HEK293 (cell line): ENCODE results near the gene RAB3GAP2.

Source experiments
- GLI4 ChIP-seq: fragments of 450-650 bp; formaldehyde crosslinking; IDR thresholded peaks from 2 replicates; pipeline ENCODE4 v1.5.1; 2016; ENCODE audit warnings: missing biosample characterization, missing genetic modification characterization
- GLIS1 ChIP-seq: fragments of 450-650 bp; formaldehyde crosslinking; IDR thresholded peaks from 2 replicates; pipeline ENCODE4 v1.5.1; 2016; ENCODE audit warnings: missing biosample characterization, missing genetic modification characterization
- HIC1 ChIP-seq: fragments of 450-650 bp; formaldehyde crosslinking; IDR thresholded peaks from 2 replicates; pipeline ENCODE4 v1.5.1; 2016; ENCODE audit warnings: missing biosample characterization, missing genetic modification characterization
- KLF7 ChIP-seq: fragments of 450-650 bp; formaldehyde crosslinking; IDR thresholded peaks from 2 replicates; pipeline ENCODE4 v1.5.1; 2016; ENCODE audit warnings: missing biosample characterization, missing genetic modification characterization, borderline replicate concordance
- OVOL3 ChIP-seq: fragments of 450-650 bp; formaldehyde crosslinking; IDR thresholded peaks from 2 replicates; pipeline ENCODE4 v1.5.1; 2016; ENCODE audit warnings: missing biosample characterization, missing genetic modification characterization
- PATZ1 ChIP-seq: fragments of 450-650 bp; formaldehyde crosslinking; IDR thresholded peaks from 2 replicates; pipeline ENCODE4 v1.5.1; 2016; ENCODE audit warnings: missing biosample characterization, missing genetic modification characterization
- SALL2 ChIP-seq: fragments of 450-650 bp; formaldehyde crosslinking; IDR thresholded peaks from 2 replicates; pipeline ENCODE4 v1.5.0; 2017; ENCODE audit warnings: missing biosample characterization, mild to moderate bottlenecking, missing genetic modification characterization, borderline replicate concordance
- SETDB1 ChIP-seq: IDR thresholded peaks from one replicate; pipeline ENCODE4 v1.6.1; 2017; ENCODE audit warnings: mild to moderate bottlenecking, low read length, moderate library complexity, mixed read lengths; ENCODE audit not compliant: insufficient read length
- SP2 ChIP-seq: fragments of 450-650 bp; formaldehyde crosslinking; IDR thresholded peaks from 2 replicates; pipeline ENCODE4 v1.5.1; 2016; ENCODE audit warnings: missing biosample characterization, missing genetic modification characterization
- SP3 ChIP-seq: fragments of 450-650 bp; formaldehyde crosslinking; IDR thresholded peaks from 2 replicates; pipeline ENCODE4 v1.5.1; 2016; ENCODE audit warnings: missing biosample characterization, missing genetic modification characterization
- TRIM28 ChIP-seq: IDR thresholded peaks from 2 replicates; pipeline ENCODE4 v1.6.1; 2011; ENCODE audit warnings: low read length, control low read depth, borderline replicate concordance
- ZBTB1 ChIP-seq: fragments of 450-650 bp; formaldehyde crosslinking; IDR thresholded peaks from 2 replicates; pipeline ENCODE4 v1.5.1; 2016; ENCODE audit warnings: missing biosample characterization, missing genetic modification characterization
- ZBTB10 ChIP-seq: fragments of 450-650 bp; formaldehyde crosslinking; IDR thresholded peaks from 2 replicates; pipeline ENCODE4 v1.5.1; 2016; ENCODE audit warnings: missing biosample characterization, missing genetic modification characterization
- ZBTB26 ChIP-seq: fragments of 450-650 bp; formaldehyde crosslinking; optimal IDR thresholded peaks from 2 replicates; pipeline ENCODE3; 2016; ENCODE audit warnings: missing biosample characterization, mild to moderate bottlenecking, missing genetic modification characterization
- ZBTB48 ChIP-seq: fragments of 450-650 bp; formaldehyde crosslinking; IDR thresholded peaks from 2 replicates; pipeline ENCODE4 v1.5.1; 2016; ENCODE audit warnings: missing biosample characterization, missing genetic modification characterization
- ZBTB8A ChIP-seq: fragments of 450-650 bp; formaldehyde crosslinking; IDR thresholded peaks from 2 replicates; pipeline ENCODE4 v1.5.1; 2016; ENCODE audit warnings: missing biosample characterization, missing genetic modification characterization
- ZNF138 ChIP-seq: fragments of 450-650 bp; formaldehyde crosslinking; IDR thresholded peaks from 2 replicates; pipeline ENCODE4 v1.5.1; 2016; ENCODE audit warnings: missing biosample characterization, missing genetic modification characterization, borderline replicate concordance
- ZNF24 ChIP-seq: fragments of 450-650 bp; formaldehyde crosslinking; IDR thresholded peaks from 2 replicates; pipeline ENCODE4 v1.5.1; 2016; ENCODE audit warnings: missing biosample characterization, missing genetic modification characterization
- ZNF274 ChIP-seq, 2 experiments: fragments of 200-500 bp in 1 of 2; fragments of 450-650 bp in 1 of 2; sonication (Bioruptor generic) in 1 of 2; formaldehyde crosslinking in 1 of 2; IDR thresholded peaks; 2 replicates each; pipeline versions ENCODE4 v1.5.1 to v1.6.1; 2014 to 2016; ENCODE audit warnings: borderline replicate concordance in 1 of 2, inconsistent platforms in 1 of 2, low read length in 1 of 2, missing biosample characterization in 1 of 2, missing genetic modification characterization in 1 of 2
- ZNF335 ChIP-seq: fragments of 450-650 bp; formaldehyde crosslinking; conservative IDR thresholded peaks from 2 replicates; pipeline ENCODE4 v1.5.1; 2016; ENCODE audit warnings: missing biosample characterization, missing genetic modification characterization
- ZNF48 ChIP-seq: fragments of 450-650 bp; formaldehyde crosslinking; IDR thresholded peaks from 2 replicates; pipeline ENCODE4 v1.5.1; 2016; ENCODE audit warnings: missing biosample characterization, missing genetic modification characterization
- ZNF580 ChIP-seq: fragments of 450-650 bp; formaldehyde crosslinking; IDR thresholded peaks from 2 replicates; pipeline ENCODE4 v1.5.1; 2016; ENCODE audit warnings: missing biosample characterization, missing genetic modification characterization
- ZNF624 ChIP-seq: fragments of 450-650 bp; formaldehyde crosslinking; IDR thresholded peaks from 2 replicates; pipeline ENCODE4 v1.5.1; 2017; ENCODE audit warnings: missing biosample characterization, missing genetic modification characterization
- ZNF660 ChIP-seq: fragments of 450-650 bp; IDR thresholded peaks from 2 replicates; pipeline ENCODE4 v1.5.1; 2018; ENCODE audit warnings: missing biosample characterization, mild to moderate bottlenecking, missing genetic modification characterization
- ZNF692 ChIP-seq: fragments of 450-650 bp; formaldehyde crosslinking; IDR thresholded peaks from 2 replicates; pipeline ENCODE4 v1.5.1; 2016; ENCODE audit warnings: missing biosample characterization, missing genetic modification characterization
- ZNF791 ChIP-seq: fragments of 450-650 bp; formaldehyde crosslinking; IDR thresholded peaks from 2 replicates; pipeline ENCODE4 v1.5.1; 2016; ENCODE audit warnings: missing biosample characterization, missing genetic modification characterization
- ZNF792 ChIP-seq: fragments of 450-650 bp; formaldehyde crosslinking; IDR thresholded peaks from 2 replicates; pipeline ENCODE4 v1.5.1; 2016; ENCODE audit warnings: missing biosample characterization, missing genetic modification characterization
- ZNF837 ChIP-seq: fragments of 450-650 bp; formaldehyde crosslinking; IDR thresholded peaks from 2 replicates; pipeline ENCODE4 v1.5.1; 2016; ENCODE audit warnings: missing biosample characterization, missing genetic modification characterization
- ZNF843 ChIP-seq: fragments of 450-650 bp; formaldehyde crosslinking; IDR thresholded peaks from 2 replicates; pipeline ENCODE4 v1.5.1; 2016; ENCODE audit warnings: missing biosample characterization, missing genetic modification characterization
- ZXDB ChIP-seq: fragments of 450-650 bp; formaldehyde crosslinking; IDR thresholded peaks from 2 replicates; pipeline ENCODE4 v1.5.1; 2016; ENCODE audit warnings: missing biosample characterization, missing genetic modification characterization

The RAB3GAP2 gene

GRCh38 chr1:220272047-220272840 lies at the start of gene RAB3GAP2 (continued):
- peak; percentile 75 for TF ChIP-seq SP2 (tag by site-specific recombination)
- TF ChIP-seq ZNF792 (tag by site-specific recombination), result no peak
- no peak for TF ChIP-seq ZNF48 (tag by site-specific recombination)
- TF ChIP-seq HIC1 (tag by site-specific recombination), result no peak
- peak; percentile 34 for TF ChIP-seq ZBTB26 (tag by site-specific recombination)
- peak; percentile 83 for TF ChIP-seq ZBTB8A (tag by site-specific recombination)
- no peak for TF ChIP-seq ZNF837 (tag by site-specific recombination)
- peak; percentile 25; the same call in 1 of the 2 replicates for TF ChIP-seq GLIS1
- no peak for TF ChIP-seq ZBTB1 (tag by site-specific recombination)
- TF ChIP-seq PATZ1, result peak; percentile 80
- TF ChIP-seq SALL2, result no peak
- TF ChIP-seq ZNF624 (tag by site-specific recombination), result 0 out of 2 replicates have a peak, but pooled peaks have one; percentile 26
- peak; percentile 69 for TF ChIP-seq ZNF580 (tag by site-specific recombination)
- TF ChIP-seq ZNF660 (tag by site-specific recombination), result no peak; the same call in 1 of the 2 replicates
- no peak for TF ChIP-seq ZNF138 (tag by site-specific recombination)
- TF ChIP-seq ZNF791 (tag by site-specific recombination), result no peak
- peak; percentile 76 for TF ChIP-seq ZXDB (tag by site-specific recombination)
- peak; percentile 58; the same call in 1 of the 2 replicates for TF ChIP-seq ZNF24 (tag by site-specific recombination)
- TF ChIP-seq KLF7, result no peak; the same call in 1 of the 2 replicates
- no peak for TF ChIP-seq ZNF692 (tag by site-specific recombination)
- peak; percentile 55; the same call in 1 of the 2 replicates for TF ChIP-seq ZBTB10 (tag by site-specific recombination)
- TF ChIP-seq GLI4 (tag by site-specific recombination), result peak; percentile 72
- no peak for TF ChIP-seq ZNF274 (IDR thresholded peaks at IDR 0.05; ENCODE audit: low read length)
- no peak for TF ChIP-seq ZNF274 (tag by site-specific recombination; IDR thresholded peaks at IDR 0.05; ENCODE audit: borderline replicate concordance)
- TF ChIP-seq ZBTB48 (tag by site-specific recombination), result peak; percentile 70
- peak; percentile 59; the same call in 1 of the 2 replicates for TF ChIP-seq TRIM28
- peak; percentile 44; the same call in 1 of the 2 replicates for TF ChIP-seq SP3 (tag by site-specific recombination)
- TF ChIP-seq ZNF843 (tag by site-specific recombination), result peak; percentile 20
- peak; percentile 81 for TF ChIP-seq ZNF335 (tag by site-specific recombination)
- TF ChIP-seq SETDB1, result peak; percentile 76
- TF ChIP-seq OVOL3, result no peak
